DND-41 (cell line): ENCODE results near the gene VTI1B.

ENCODE experiments used
- ATAC-seq: fragments of 200-7000 bp; cut with Tn5 transposase; 3 replicates; pipeline ENCODE4 v1.9.1; 2021; ENCODE audit warnings: low read depth; ENCODE audit not compliant: insufficient read depth
- DNase-seq: peaks from one replicate; pipeline ENCODE4 v3.0.0-alpha.2; 2020
- H2AFZ ChIP-seq: 2 replicates; pipeline ENCODE4 v1.6.0; 2012; ENCODE audit warnings: low read depth, low read length
- H3K27ac ChIP-seq: 2 replicates; pipeline ENCODE4 v1.5.1; 2012; ENCODE audit warnings: low read length, inconsistent platforms
- H3K27me3 ChIP-seq: fragments of 200-600 bp; sonication (generic); 2 replicates; pipeline ENCODE4 v1.6.0; 2012; ENCODE audit warnings: low read length, mild to moderate bottlenecking, inconsistent platforms; ENCODE audit not compliant: insufficient read depth, poor library complexity
- H3K36me3 ChIP-seq: 2 replicates; pipeline ENCODE4 v1.5.1; 2012; ENCODE audit warnings: low read length, inconsistent platforms; ENCODE audit not compliant: insufficient read depth
- H3K4me1 ChIP-seq: 2 replicates; pipeline ENCODE4 v1.5.1; 2012; ENCODE audit warnings: mild to moderate bottlenecking, low read length; ENCODE audit not compliant: insufficient read depth
- H3K4me2 ChIP-seq: 2 replicates; pipeline ENCODE4 v1.6.0; 2012; ENCODE audit warnings: mild to moderate bottlenecking, moderate library complexity, low read length, inconsistent platforms; ENCODE audit not compliant: insufficient read depth
- H3K4me3 ChIP-seq, 2 experiments: fragments of 200-600 bp in 1 of 2; shearing (Covaris generic) in 1 of 2; 2 replicates each; pipeline ENCODE4 v1.5.1; 2012 to 2016; ENCODE audit warnings: inconsistent platforms in 2 of 2, low read length in 2 of 2, mild to moderate bottlenecking in 2 of 2, low read depth in 1 of 2, moderate library complexity in 1 of 2
- H3K79me2 ChIP-seq: 2 replicates; pipeline ENCODE4 v1.6.0; 2012; ENCODE audit warnings: low read length, inconsistent platforms; ENCODE audit not compliant: insufficient read depth
- H3K9ac ChIP-seq: 2 replicates; pipeline ENCODE4 v1.6.0; 2012; ENCODE audit warnings: low read depth, mild to moderate bottlenecking, inconsistent platforms, low read length, moderate library complexity
- H3K9me3 ChIP-seq: 2 replicates; pipeline ENCODE4 v1.5.1; 2012; ENCODE audit warnings: low read length, moderate library complexity, mild to moderate bottlenecking, inconsistent platforms; ENCODE audit not compliant: insufficient read depth, severe bottlenecking
- H4K20me1 ChIP-seq: 2 replicates; pipeline ENCODE4 v1.6.0; 2012; ENCODE audit warnings: low read length; ENCODE audit not compliant: insufficient read depth
- CTCF ChIP-seq: IDR thresholded peaks from 2 replicates; pipeline ENCODE4 v1.5.1; 2012; ENCODE audit warnings: borderline replicate concordance, low read length, moderate library complexity, mild to moderate bottlenecking; ENCODE audit not compliant: poor library complexity, severe bottlenecking; ENCODE audit errors: extremely low read depth
- EZH2 ChIP-seq: IDR thresholded peaks from 3 replicates; pipeline ENCODE4 v1.6.1; 2012; ENCODE audit warnings: borderline replicate concordance, low read depth, mild to moderate bottlenecking, moderate library complexity, low read length, inconsistent platforms; ENCODE audit not compliant: severe bottlenecking

Gene VTI1B

DNA sequence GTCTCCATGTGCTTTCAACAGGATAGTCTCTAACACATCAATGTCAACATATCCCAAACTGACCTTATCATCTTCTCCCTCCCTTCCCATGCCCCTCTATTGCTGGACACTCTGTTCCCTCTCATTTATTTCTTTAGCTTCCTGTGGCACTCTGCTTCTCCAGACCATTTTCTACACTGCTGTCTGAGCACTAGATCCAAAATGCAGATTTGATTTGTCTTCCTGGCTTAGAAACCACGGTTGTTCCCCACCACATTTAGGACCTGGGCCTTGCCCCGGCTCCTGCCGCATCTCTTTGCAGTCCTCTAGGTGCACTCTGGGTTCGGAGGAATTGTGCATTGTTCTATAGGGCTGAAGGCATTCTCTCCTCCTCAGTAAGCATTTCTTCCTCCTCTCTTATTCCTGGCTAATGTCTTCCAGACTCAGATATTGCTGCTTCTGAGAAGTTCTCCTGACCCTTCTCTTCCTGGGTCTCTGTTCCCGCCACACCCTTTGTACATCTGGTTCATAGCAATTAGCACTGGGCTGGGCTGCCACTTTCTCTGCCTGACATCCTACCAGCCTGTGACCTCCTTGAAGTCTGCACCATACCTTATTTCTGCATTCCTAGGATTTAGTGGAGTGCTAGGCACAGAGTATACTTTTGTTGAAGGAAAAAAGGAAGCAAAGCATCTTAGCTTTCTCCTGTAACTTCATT is 40.8 kb downstream of the VTI1B start:
- Histone ChIP-seq H3K27me3 (no peaks in the 10 kb centered on the region), H3K4me2 (no peak overlapping the region)
- ATAC-seq, result no peak

DNA sequence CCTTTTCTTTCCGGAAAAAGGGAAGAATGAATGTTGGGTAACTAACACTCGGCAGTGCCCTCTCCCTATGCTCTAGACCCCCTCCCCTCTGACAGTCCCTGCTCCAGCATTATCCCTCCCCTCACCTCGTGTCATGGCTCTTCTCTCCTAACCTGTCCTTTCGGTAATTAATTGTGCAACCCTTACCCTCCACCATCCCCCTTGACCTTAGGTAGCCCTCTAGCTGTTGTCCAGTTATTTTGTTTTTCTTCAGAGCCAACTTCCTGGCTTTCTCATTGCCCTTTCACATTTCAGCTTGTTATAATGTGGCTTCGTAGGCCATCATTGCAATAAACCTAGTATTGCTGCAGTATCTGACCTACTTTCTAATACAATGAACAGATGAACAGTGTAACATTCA is 43.5 kb downstream of the VTI1B start:
- no peak overlapping the region for H3K9ac ChIP-seq
- no peaks in the 10 kb centered on the region for H3K4me1 ChIP-seq
- H3K36me3 ChIP-seq, result no peaks in the 10 kb centered on the region
- TF ChIP-seq CTCF (no peak), EZH2 (no peak)
- H4K20me1 ChIP-seq, result no peaks in the 10 kb centered on the region
- H3K9me3 ChIP-seq, result no peaks in the 10 kb centered on the region
- H3K27ac ChIP-seq, result no peak overlapping the region
- H3K4me3 ChIP-seq, result no peak overlapping the region
- no peak for ATAC-seq
- no peak for DNase-seq
- no peaks in the 10 kb centered on the region for H3K27me3 ChIP-seq
- H3K79me2 ChIP-seq, result no peaks in the 10 kb centered on the region
- H3K4me2 ChIP-seq, result no peak overlapping the region
- no peak overlapping the region for H2AFZ ChIP-seq

More for the DNA sequence above, 40.8 kb downstream of the VTI1B start:
- Histone ChIP-seq H3K9ac (no peak overlapping the region), H3K4me3 (no peak overlapping the region), H3K79me2 (no peaks in the 10 kb centered on the region), H2AFZ (no peak overlapping the region), H3K9me3 (no peaks in the 10 kb centered on the region), H3K4me1 (no peaks in the 10 kb centered on the region), H4K20me1 (no peaks in the 10 kb centered on the region), H3K27ac (no peak overlapping the region), H3K36me3 (no peaks in the 10 kb centered on the region)
- no peak for DNase-seq
- TF ChIP-seq CTCF (no peak), EZH2 (no peak)

DNA sequence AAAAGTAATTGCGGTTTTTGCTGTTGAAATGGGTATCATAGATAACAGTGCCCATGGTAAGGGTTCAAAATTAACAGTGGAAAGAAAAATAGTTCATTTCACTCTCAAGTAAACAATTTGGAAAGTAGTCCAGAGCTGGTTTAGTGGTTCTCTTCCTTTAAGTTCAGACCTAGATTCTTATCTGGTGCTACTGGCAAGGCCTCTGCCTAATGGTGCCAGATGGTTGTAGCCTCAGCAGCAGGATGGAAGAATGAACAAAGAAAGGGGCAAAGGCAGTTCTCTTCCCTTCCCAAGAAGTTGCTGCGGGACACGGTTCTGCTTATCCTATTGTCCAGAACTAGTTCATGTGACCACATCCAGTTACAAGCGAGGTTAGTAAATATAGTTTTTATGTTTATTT is 44.2 kb downstream of the VTI1B start:
- H3K4me3 ChIP-seq, result no peak overlapping the region
- no peak for DNase-seq
- H2AFZ ChIP-seq, result no peak overlapping the region
- H3K36me3 ChIP-seq, result no peaks in the 10 kb centered on the region
- no peak overlapping the region for H3K4me2 ChIP-seq
- no peak overlapping the region for H3K9ac ChIP-seq
- no peaks in the 10 kb centered on the region for H3K9me3 ChIP-seq
- no peaks in the 10 kb centered on the region for H3K79me2 ChIP-seq
- no peaks in the 10 kb centered on the region for H3K4me1 ChIP-seq
- no peaks in the 10 kb centered on the region for H3K27me3 ChIP-seq
- no peak overlapping the region for H3K27ac ChIP-seq
- ATAC-seq, result no peak
- no peaks in the 10 kb centered on the region for H4K20me1 ChIP-seq
- no peak for TF ChIP-seq CTCF
- no peak for TF ChIP-seq EZH2

DNA sequence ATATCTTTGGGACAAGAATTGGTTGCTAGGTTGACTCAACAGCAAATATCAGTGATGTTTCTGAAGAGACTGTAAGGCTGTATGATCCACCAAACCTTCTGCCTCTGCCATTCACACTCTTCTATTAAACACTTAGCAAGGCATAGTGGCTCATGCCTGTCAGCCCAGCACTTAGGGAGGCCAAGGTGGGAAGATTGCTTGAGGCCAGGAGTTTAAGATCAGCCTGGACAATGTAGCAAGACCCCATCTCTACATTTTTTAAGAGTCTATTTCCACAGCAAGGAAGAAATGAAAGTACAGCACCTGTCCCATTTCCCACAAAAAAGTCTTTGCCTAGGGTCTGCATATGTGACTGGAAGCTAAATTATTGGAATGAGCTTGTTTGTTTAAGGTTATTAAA is 46.9 kb downstream of the VTI1B start:
- no peak for ATAC-seq
- peaks cover 15% of the 10 kb centered on the region for H3K4me1 ChIP-seq

More for the DNA sequence above, 46.9 kb downstream of the VTI1B start:
- Histone ChIP-seq H3K79me2 (no peaks in the 10 kb centered on the region), H3K9me3 (no peaks in the 10 kb centered on the region), H3K4me2 (no peak overlapping the region), H2AFZ (no peak overlapping the region), H3K27me3 (no peaks in the 10 kb centered on the region), H3K27ac (no peak overlapping the region), H3K9ac (no peak overlapping the region), H4K20me1 (no peaks in the 10 kb centered on the region), H3K4me3 (no peak overlapping the region), H3K36me3 (no peaks in the 10 kb centered on the region)
- TF ChIP-seq CTCF (no peak), EZH2 (no peak)
- no peak for DNase-seq
